PC-9 (cell line): ENCODE measurements around the gene SACM1L. TPM values are rescaled to one million over a fixed set of nuclear protein-coding genes. Genes with fewer than 3 reads are reported as not detected.

Experiments
- BruUV-seq: library from RNA; stranded (reverse); fragments of 400-500 nt; replicated peaks from 2 replicates; lab custom pipeline; 2021; lab: Mats Ljungman, UMichigan
- CTCF ChIA-PET: fragments of 300-600 bp; sonication (Branson Sonifier 250); formaldehyde crosslinking; loops from one replicate; lab custom pipeline; 2022; ENCODE audit warnings: antibody characterized with exemption; lab: Charles Lee
- POLR2A ChIA-PET: fragments of 300-600 bp; sonication (Branson Sonifier 250); formaldehyde crosslinking; loops from one replicate; lab custom pipeline; 2022; ENCODE audit warnings: antibody characterized with exemption; ENCODE audit not compliant: unreplicated experiment; lab: Charles Lee
- DNase-seq, 2 experiments: peaks; one replicate each; pipeline versions ENCODE4 v3.0.0 to v3.0.0-alpha.2; 2015 to 2022; ENCODE audit warnings: mixed read lengths in 1 of 2
- H2AFZ ChIP-seq: fragments of 200-600 bp; sonication (generic); 2 replicates; pipeline ENCODE4 v1.8.1; 2017; ENCODE audit warnings: antibody characterized with exemption
- H3F3A ChIP-seq: fragments of 200-600 bp; sonication (generic); 2 replicates; pipeline ENCODE4 v1.8.1; 2017; ENCODE audit warnings: antibody characterized with exemption, mild to moderate bottlenecking, low read depth; ENCODE audit not compliant: insufficient read depth
- H3K27ac ChIP-seq: fragments of 200-600 bp; sonication (generic); 2 replicates; pipeline ENCODE4 v1.6.1; 2016; ENCODE audit warnings: mixed run types
- H3K27me3 ChIP-seq: fragments of 200-600 bp; sonication (generic); 2 replicates; pipeline ENCODE4 v1.6.1; 2016; ENCODE audit warnings: low read depth, mixed run types; ENCODE audit not compliant: insufficient read depth
- H3K36me3 ChIP-seq: fragments of 200-600 bp; sonication (generic); 2 replicates; pipeline ENCODE4 v1.6.1; 2016; ENCODE audit warnings: low read depth, mixed run types
- H3K4me1 ChIP-seq: fragments of 200-600 bp; sonication (generic); replicated peaks from 2 replicates; pipeline ENCODE4 v1.6.1; 2016; ENCODE audit warnings: mixed run types; ENCODE audit not compliant: insufficient read depth
- H3K4me2 ChIP-seq: fragments of 200-600 bp; sonication (generic); 2 replicates; pipeline ENCODE4 v1.6.1; 2017; ENCODE audit warnings: mixed run types
- H3K4me3 ChIP-seq: fragments of 200-600 bp; sonication (generic); 2 replicates; pipeline ENCODE4 v1.6.1; 2016; ENCODE audit warnings: mixed run types
- H3K79me2 ChIP-seq: fragments of 200-600 bp; sonication (generic); 2 replicates; pipeline ENCODE4 v1.6.1; 2017; ENCODE audit warnings: low read depth, mixed run types
- H3K9me2 ChIP-seq: fragments of 200-600 bp; sonication (generic); 2 replicates; pipeline ENCODE4 v1.8.1; 2017; ENCODE audit warnings: mild to moderate bottlenecking; ENCODE audit not compliant: insufficient read depth
- H3K9me3 ChIP-seq: fragments of 200-600 bp; sonication (generic); 2 replicates; pipeline ENCODE4 v1.8.1; 2016; ENCODE audit warnings: low read depth; ENCODE audit not compliant: insufficient read depth
- H4K20me1 ChIP-seq: fragments of 200-600 bp; sonication (generic); 2 replicates; pipeline ENCODE4 v1.8.1; 2017; ENCODE audit not compliant: insufficient read depth
- CTCF ChIP-seq: fragments of 200-600 bp; sonication (generic); conservative IDR thresholded peaks from 2 replicates; pipeline ENCODE4 v1.6.1; 2017; ENCODE audit warnings: mixed run types, antibody characterized with exemption, mild to moderate bottlenecking, moderate library complexity
- EZH2 ChIP-seq: fragments of 200-600 bp; sonication (generic); IDR thresholded peaks from 2 replicates; pipeline ENCODE4 v1.8.0; 2017; ENCODE audit warnings: antibody characterized with exemption, low read depth
- intact Hi-C: fragments of 100-400 bp; cut with micrococcal nuclease; formaldehyde crosslinking; loops from one replicate; pipeline ENCODE4 v1.10.0; 2022; ENCODE audit not compliant: unreplicated experiment
- total RNA-seq: library from RNA; stranded (reverse); gene quantifications from 2 replicates; pipeline ENCODE4 v1.2.3, GENCODE V29; 2021

Gene SACM1L
- total RNA-seq, 1 experiment from 2014 or later, result 33.9 TPM

GRCh38 chr3:45737234-45737633, 48.0 kb downstream of the SACM1L start:
- POLR2A ChIA-PET, result no interaction called here
- H3K9me2 ChIP-seq, result no peaks in the 10 kb centered on the region
- peaks cover 13% of the 10 kb centered on the region; the same call in 1 of the 2 replicates for H3K36me3 ChIP-seq
- H3K4me2 ChIP-seq, result no peak overlapping the region
- no peaks in the 10 kb centered on the region for H3K4me1 ChIP-seq
- no peaks in the 10 kb centered on the region for H3K79me2 ChIP-seq
- CTCF ChIA-PET, result no interaction called here
- no peaks in the 10 kb centered on the region for H3K9me3 ChIP-seq
- H3K27me3 ChIP-seq, result no peaks in the 10 kb centered on the region
- H3K4me3 ChIP-seq, result no peak overlapping the region
- intact Hi-C loops, result no loop called here
- H3K27ac ChIP-seq, result no peak overlapping the region
- no TSS peak for BruUV-seq
- no peak for TF ChIP-seq EZH2
- TF ChIP-seq CTCF, result no peak
- no peak overlapping the region for H2AFZ ChIP-seq
- no peaks in the 10 kb centered on the region for H4K20me1 ChIP-seq
- DNase-seq, result no peak
- no peaks in the 10 kb centered on the region for H3F3A ChIP-seq

- Histone ChIP-seq H3F3A (no peaks in the 10 kb centered on the region), H3K9me2 (no peaks in the 10 kb centered on the region), H3K9me3 (no peaks in the 10 kb centered on the region), H3K79me2 (no peaks in the 10 kb centered on the region), H3K4me2 (no peak overlapping the region), H3K27me3 (no peaks in the 10 kb centered on the region), H3K27ac (no peak overlapping the region), H3K4me3 (no peak overlapping the region), H4K20me1 (no peaks in the 10 kb centered on the region), H2AFZ (no peak overlapping the region), H3K4me1 (no peaks in the 10 kb centered on the region), H3K36me3 (peaks cover 13% of the 10 kb centered on the region; the same call in 1 of the 2 replicates)
- TF ChIP-seq EZH2 (no peak), CTCF (no peak)
- POLR2A ChIA-PET, result no interaction called here
- CTCF ChIA-PET, result no interaction called here
- DNase-seq, result no peak
- intact Hi-C loops, result no loop called here
- BruUV-seq, result no TSS peak
Observed at GRCh38 chr3:45739991-45740390, 50.8 kb downstream of the SACM1L start.

- no TSS peak for BruUV-seq
- POLR2A ChIA-PET, result no interaction called here
- intact Hi-C loops, result no loop called here
Observed at GRCh38 chr3:45741247-45741646, 52.1 kb downstream of the SACM1L start.

More at GRCh38 chr3:45741247-45741646, 52.1 kb downstream of the SACM1L start:
- Histone ChIP-seq H3K4me2 (no peak overlapping the region), H3K27ac (no peak overlapping the region), H3K4me3 (no peak overlapping the region), H3K4me1 (no peaks in the 10 kb centered on the region), H3K9me3 (no peaks in the 10 kb centered on the region), H3K79me2 (no peaks in the 10 kb centered on the region), H3K27me3 (no peaks in the 10 kb centered on the region), H3F3A (no peaks in the 10 kb centered on the region), H2AFZ (no peak overlapping the region), H3K9me2 (no peaks in the 10 kb centered on the region), H4K20me1 (no peaks in the 10 kb centered on the region), H3K36me3 (peaks cover 13% of the 10 kb centered on the region; the same call in 1 of the 2 replicates)
- no peak for DNase-seq
- CTCF ChIA-PET, result no interaction called here
- no peak for TF ChIP-seq CTCF
- no peak for TF ChIP-seq EZH2
